GM23338 (cell line): ENCODE data around the gene MRPL34. TPM values are rescaled to one million over a fixed set of nuclear protein-coding genes. Genes with fewer than 3 reads are reported as not detected.
"Not testable (repeated sequence)": the region's sequence is repeated elsewhere in the genome, so short reads cannot be mapped to it uniquely, and the experiment has no call there.

ENCODE experiments used
- ATAC-seq: fragments of 200-7000 bp; cut with Tn5 transposase; 3 replicates; pipeline ENCODE4 v1.9.1; 2020
- DNase-seq: peaks from one replicate; pipeline ENCODE4 v3.0.0-alpha.2; 2015; ENCODE audit warnings: low spot score
- H2AFZ ChIP-seq: fragments of 200-600 bp; sonication (generic); 2 replicates; pipeline ENCODE4 v1.8.0; 2016; ENCODE audit warnings: antibody characterized with exemption, mild to moderate bottlenecking, moderate library complexity
- H3F3A ChIP-seq: fragments of 200-600 bp; sonication (generic); replicated peaks from 2 replicates; pipeline ENCODE4 v1.8.0; 2017; ENCODE audit warnings: antibody characterized with exemption, mixed run types, low read depth
- H3K27ac ChIP-seq: fragments of 200-600 bp; sonication (generic); 2 replicates; pipeline ENCODE4 v1.6.1; 2016; ENCODE audit warnings: low read depth
- H3K27me3 ChIP-seq: fragments of 200-600 bp; sonication (generic); 2 replicates; pipeline ENCODE4 v1.8.0; 2016; ENCODE audit warnings: mild to moderate bottlenecking, mixed run types, moderate library complexity; ENCODE audit not compliant: insufficient read depth
- H3K36me3 ChIP-seq: fragments of 200-600 bp; sonication (generic); 2 replicates; pipeline ENCODE4 v1.8.0; 2016; ENCODE audit warnings: mild to moderate bottlenecking; ENCODE audit not compliant: insufficient read depth
- H3K4me1 ChIP-seq: fragments of 200-600 bp; sonication (generic); 2 replicates; pipeline ENCODE4 v1.8.0; 2016; ENCODE audit warnings: mild to moderate bottlenecking, moderate library complexity; ENCODE audit not compliant: insufficient read depth
- H3K4me2 ChIP-seq: fragments of 200-600 bp; sonication (generic); 2 replicates; pipeline ENCODE4 v1.7.1; 2017; ENCODE audit warnings: mixed run types
- H3K4me3 ChIP-seq: fragments of 200-600 bp; sonication (generic); 2 replicates; pipeline ENCODE4 v1.6.1; 2016; ENCODE audit warnings: mixed run types
- H3K79me2 ChIP-seq: fragments of 200-600 bp; sonication (generic); replicated peaks from 2 replicates; pipeline ENCODE4 v1.8.0; 2017; ENCODE audit warnings: mild to moderate bottlenecking; ENCODE audit not compliant: insufficient read depth
- H3K9me2 ChIP-seq: fragments of 200-600 bp; sonication (generic); 2 replicates; pipeline ENCODE4 v1.8.0; 2017; ENCODE audit not compliant: insufficient read depth
- H4K20me1 ChIP-seq: fragments of 200-600 bp; sonication (generic); replicated peaks from 2 replicates; pipeline ENCODE4 v1.8.0; 2017; ENCODE audit warnings: mild to moderate bottlenecking; ENCODE audit not compliant: insufficient read depth
- H3K27ac Mint-ChIP-seq: 2 replicates; pipeline ENCODE4 v1.8.0; 2020; ENCODE audit warnings: inconsistent platforms, mild to moderate bottlenecking, moderate library complexity, mixed read lengths
- H3K27me3 Mint-ChIP-seq: 3 replicates; pipeline ENCODE4 v1.8.0; 2022; ENCODE audit warnings: low read depth, mild to moderate bottlenecking, moderate library complexity, mixed read lengths, inconsistent platforms; ENCODE audit not compliant: insufficient read depth, poor library complexity
- H3K36me3 Mint-ChIP-seq: 3 replicates; pipeline ENCODE4 v1.8.0; 2021; ENCODE audit warnings: low read depth, mild to moderate bottlenecking, inconsistent platforms, moderate library complexity, mixed read lengths
- H3K4me1 Mint-ChIP-seq: 3 replicates; pipeline ENCODE4 v1.8.0; 2020; ENCODE audit warnings: mild to moderate bottlenecking, inconsistent platforms, mixed read lengths
- H3K4me3 Mint-ChIP-seq: 3 replicates; pipeline ENCODE4 v1.8.0; 2021; ENCODE audit warnings: moderate library complexity, mild to moderate bottlenecking, inconsistent platforms, mixed read lengths
- H3K9me3 Mint-ChIP-seq: 3 replicates; pipeline ENCODE4 v1.8.0; 2020; ENCODE audit warnings: moderate library complexity, mild to moderate bottlenecking, inconsistent platforms, mixed read lengths
- CREB1 ChIP-seq: fragments of 250-450 bp; sonication (Bioruptor Pico); IDR thresholded peaks from 2 replicates; pipeline ENCODE4 v1.5.0; 2020; ENCODE audit warnings: low read depth, mild to moderate bottlenecking, moderate library complexity
- CTCF ChIP-seq, 2 experiments: fragments of 200-600 bp in 1 of 2; sonication (generic) in 1 of 2; conservative IDR thresholded peaks; 2 replicates each; pipeline versions ENCODE4 v1.5.1 to v1.6.1; 2016 to 2017; ENCODE audit warnings: antibody characterized with exemption in 2 of 2, low read depth in 2 of 2, mild to moderate bottlenecking in 2 of 2, moderate library complexity in 1 of 2
- EZH2 ChIP-seq: fragments of 200-600 bp; sonication (generic); IDR thresholded peaks from one replicate; pipeline ENCODE4 v1.8.0; 2017; ENCODE audit warnings: antibody characterized with exemption, mild to moderate bottlenecking, low read depth; ENCODE audit not compliant: unreplicated experiment
- POLR2AphosphoS5 ChIP-seq: IDR thresholded peaks from 2 replicates; pipeline ENCODE4 v1.6.1; 2016; ENCODE audit warnings: antibody characterized with exemption, low read depth
- REST ChIP-seq: IDR thresholded peaks from one replicate; pipeline ENCODE4 v1.6.1; 2018; ENCODE audit warnings: antibody characterized with exemption; ENCODE audit not compliant: unreplicated experiment
- STAT1 ChIP-seq: IDR thresholded peaks from one replicate; pipeline ENCODE4 v1.6.1; 2016; ENCODE audit warnings: antibody characterized with exemption; ENCODE audit not compliant: unreplicated experiment
- ZNF114 ChIP-seq: fragments of 250-450 bp; sonication (Bioruptor Pico); IDR thresholded peaks from 2 replicates; pipeline ENCODE4 v1.5.0; 2020; ENCODE audit warnings: mild to moderate bottlenecking, moderate library complexity
- polyA plus RNA-seq: library from polyadenylated mRNA; unstranded; fragments of >200 nt; fragmentation: Nextera tagmentation; extraction: Ambion mirVana; gene quantifications from 2 replicates; pipeline ENCODE4 v1.2.1, GENCODE V29; 2016
- total RNA-seq: library from RNA; depleted of rRNA; stranded (reverse); fragments of >200 nt; shearing (Covaris generic); gene quantifications from 2 replicates; pipeline ENCODE4 v1.2.3, GENCODE V29; 2014

Gene MRPL34
- total and polyA plus RNA-seq, 2 experiments from 2014 or later = 59.9 to 266 TPM

GRCh38 chr19:17293605-17294004 lies 12.1 kb upstream of the MRPL34 start:
- H3K36me3 Mint-ChIP-seq = peaks cover 27% of the 10 kb centered on the region
- H3K36me3 ChIP-seq = no peaks in the 10 kb centered on the region; the same call in 1 of the 2 replicates
- H3K27me3 ChIP-seq = no peaks in the 10 kb centered on the region
- TF ChIP-seq ZNF114 (CRISPR knock-in tag) (no peak), STAT1 (no peak), EZH2 (no peak), REST (no peak), POLR2AphosphoS5 (no peak), CTCF (conservative IDR thresholded peaks at IDR 0.05; ENCODE audit: low read depth in 2 of 2) (no peak), CREB1 (CRISPR knock-in tag) (no peak)
- H4K20me1 ChIP-seq = no peaks in the 10 kb centered on the region; the same call in 1 of the 2 replicates
- H3K27me3 Mint-ChIP-seq = peaks cover 20% of the 10 kb centered on the region
- peaks cover 6% of the 10 kb centered on the region for H3K4me1 Mint-ChIP-seq
- peaks cover 8% of the 10 kb centered on the region; the same call in 2 of the 3 replicates for H3K9me3 Mint-ChIP-seq
- H3K4me3 Mint-ChIP-seq = peak overlapping the region; percentile 82
- H3K4me2 ChIP-seq = peak overlapping the region; percentile 83; the same call in 1 of the 2 replicates
- peaks cover 11% of the 10 kb centered on the region for H3K4me1 ChIP-seq
- H3K79me2 ChIP-seq = peaks cover 15% of the 10 kb centered on the region
- H3K27ac ChIP-seq = peak overlapping the region; percentile 84; the same call in 1 of the 2 replicates
- H2AFZ ChIP-seq = no peak overlapping the region
- H3K9me2 ChIP-seq = no peaks in the 10 kb centered on the region
- H3K4me3 ChIP-seq = peak overlapping the region; percentile 61
- no peak for ATAC-seq
- no peak overlapping the region; the same call in 1 of the 2 replicates for H3K27ac Mint-ChIP-seq
- peaks cover 22% of the 10 kb centered on the region for H3F3A ChIP-seq
- DNase-seq = no peak

GRCh38 chr19:17294051-17294891 lies 11.4 kb upstream of the MRPL34 start:
- Histone ChIP-seq H3K9me2 (no peaks in the 10 kb centered on the region), H3K27me3 (no peaks in the 10 kb centered on the region), H3K36me3 (no peaks in the 10 kb centered on the region; the same call in 1 of the 2 replicates), H3K79me2 (peaks cover 15% of the 10 kb centered on the region), H3F3A (peaks cover 18% of the 10 kb centered on the region), H3K4me1 (peaks cover 11% of the 10 kb centered on the region), H3K4me2 (peak overlapping the region; percentile 83; the same call in 1 of the 2 replicates), H2AFZ (no peak overlapping the region), H3K4me3 (peak overlapping the region; percentile 61), H4K20me1 (no peaks in the 10 kb centered on the region; the same call in 1 of the 2 replicates), H3K27ac (peak overlapping the region; percentile 84; the same call in 1 of the 2 replicates)
- peak overlapping the region; percentile 80 for H3K27ac Mint-ChIP-seq
- peaks cover 31% of the 10 kb centered on the region for H3K36me3 Mint-ChIP-seq
- peak; percentile 82 for DNase-seq
- TF ChIP-seq CTCF (conservative IDR thresholded peaks at IDR 0.05; ENCODE audit: low read depth in 2 of 2) (no peak), POLR2AphosphoS5 (0 out of 2 replicates have a peak, but pooled peaks have one; percentile 20)
- H3K4me3 Mint-ChIP-seq = peak overlapping the region; percentile 82
- H3K27me3 Mint-ChIP-seq = peaks cover 20% of the 10 kb centered on the region
- peaks cover 6% of the 10 kb centered on the region for H3K4me1 Mint-ChIP-seq
- peak; percentile 23 for ATAC-seq
- H3K9me3 Mint-ChIP-seq = peaks cover 10% of the 10 kb centered on the region; the same call in 2 of the 3 replicates

GRCh38 chr19:17295551-17295950 lies 10.1 kb upstream of the MRPL34 start:
- not testable (repeated sequence) for ATAC-seq, H2AFZ ChIP-seq, H3K27ac Mint-ChIP-seq, H4K20me1 ChIP-seq, H3K36me3 ChIP-seq, H3K4me3 ChIP-seq, H3K4me2 ChIP-seq, DNase-seq, H3K9me2 ChIP-seq, H3K27me3 ChIP-seq, H3K4me3 Mint-ChIP-seq, H3K4me1 Mint-ChIP-seq
- Histone ChIP-seq H3K27ac (peak overlapping the region; percentile 69; the same call in 1 of the 2 replicates), H3K4me1 (peaks cover 11% of the 10 kb centered on the region), H3K79me2 (peaks cover 15% of the 10 kb centered on the region), H3F3A (peaks cover 12% of the 10 kb centered on the region)
- Mint-ChIP-seq H3K27me3 (peaks cover 14% of the 10 kb centered on the region), H3K36me3 (peaks cover 31% of the 10 kb centered on the region), H3K9me3 (peaks cover 10% of the 10 kb centered on the region; the same call in 2 of the 3 replicates)
